Measurements from ENCODE around the gene PTRHD1.

GRCh38 chr2:24797644-24798043, 4.5 kb upstream of the PTRHD1 start:
- TF ChIP-seq TAF1 (IDR thresholded peaks at IDR 0.05; ENCODE audit: low read depth, low read length) (no peak), POLR2AphosphoS5 (IDR thresholded peaks at IDR 0.05; ENCODE audit: low read depth, low read length) (no peak), POLR2A (IDR thresholded peaks at IDR 0.05; ENCODE audit: low read depth, low read length) (no peak), PAX5 (IDR thresholded peaks at IDR 0.05; ENCODE audit: insufficient read depth, low read length, severe bottlenecking) (no peak), SPI1 (IDR thresholded peaks at IDR 0.05; ENCODE audit: low read depth, low read length) (no peak)

All from GM12891 (cell line).